GM19328 (cell line): Measurements from ENCODE around the gene FRMPD2.
A peak's percentile ranks its signal among the peaks of the same experiment; 100 is the strongest.
"Not testable (repeated sequence)": the region's sequence is repeated elsewhere in the genome, so short reads cannot be mapped to it uniquely, and the experiment has no call there.

Experiments used
- ATAC-seq: cut with Tn5 transposase; IDR thresholded peaks from one replicate; pipeline ENCODE4 v1.9.1; 2021; ENCODE audit warnings: mild to moderate bottlenecking, moderate library complexity; ENCODE audit not compliant: unreplicated experiment

FRMPD2 gene

GRCh38 chr10:48237259-48238250 lies 36.9 kb downstream of the FRMPD2 start:
- ATAC-seq: no peak

DNA sequence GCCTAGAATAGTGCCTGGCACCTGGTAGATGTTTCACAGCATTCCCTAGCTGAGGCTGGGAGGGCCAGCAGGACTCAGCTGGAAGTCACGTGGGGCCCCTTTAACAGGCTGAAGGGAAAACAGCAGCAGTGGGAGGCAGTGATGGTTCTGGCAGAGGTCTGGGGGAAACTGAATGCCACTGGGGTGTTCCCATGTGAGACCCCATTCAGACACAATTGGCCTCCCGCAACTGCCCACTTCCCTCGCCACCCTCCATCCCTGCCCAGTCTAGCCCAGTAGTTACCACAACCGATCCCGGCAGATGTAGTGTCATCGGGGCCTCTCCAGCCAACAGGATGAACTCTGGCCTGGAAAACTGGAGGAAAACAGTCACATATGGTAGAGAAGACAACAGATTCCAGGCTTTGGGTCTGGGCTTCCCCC lies 38.3 kb downstream of the FRMPD2 start:
- ATAC-seq: no peak

DNA sequence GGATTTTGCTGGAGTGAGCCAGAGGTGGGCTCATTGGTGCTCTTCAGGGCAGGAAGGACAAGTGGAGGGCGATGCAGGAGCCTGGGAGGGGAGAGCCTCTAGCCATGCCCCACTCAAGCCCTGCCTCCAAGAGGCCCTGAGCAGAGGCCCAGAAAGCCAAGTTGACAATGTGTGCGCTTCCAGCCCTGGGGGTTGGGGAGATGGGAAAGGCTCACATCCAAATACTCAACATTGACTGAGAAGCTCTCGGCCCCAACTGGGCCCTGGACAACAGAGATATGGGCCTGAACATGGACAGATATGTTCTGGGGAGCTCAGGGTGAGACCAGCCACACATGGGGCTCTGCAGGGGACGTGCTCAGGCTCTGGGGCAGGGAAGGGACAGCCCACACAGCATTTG lies 39.0 kb downstream of the FRMPD2 start:
- ATAC-seq: no peak

DNA sequence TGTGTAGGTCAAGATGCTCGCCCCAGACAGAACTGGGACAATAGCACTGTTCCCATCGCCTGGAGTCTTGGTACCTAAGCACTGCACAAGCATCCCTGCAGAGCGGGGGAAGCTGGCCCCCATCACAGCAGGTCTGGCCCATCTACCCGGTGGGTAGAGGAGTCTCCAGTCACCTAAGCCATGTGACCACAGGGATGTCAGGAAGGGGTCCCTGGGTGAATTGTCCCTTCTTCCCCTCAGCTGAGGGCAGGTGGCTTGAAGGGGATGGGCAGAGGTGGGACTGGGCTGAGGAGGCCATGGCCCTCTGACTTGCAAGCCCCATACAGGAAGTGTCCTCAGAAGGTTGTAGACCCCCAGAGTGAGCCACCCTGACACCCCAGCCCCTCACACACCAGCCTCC lies 39.7 kb downstream of the FRMPD2 start:
- no peak for ATAC-seq

DNA sequence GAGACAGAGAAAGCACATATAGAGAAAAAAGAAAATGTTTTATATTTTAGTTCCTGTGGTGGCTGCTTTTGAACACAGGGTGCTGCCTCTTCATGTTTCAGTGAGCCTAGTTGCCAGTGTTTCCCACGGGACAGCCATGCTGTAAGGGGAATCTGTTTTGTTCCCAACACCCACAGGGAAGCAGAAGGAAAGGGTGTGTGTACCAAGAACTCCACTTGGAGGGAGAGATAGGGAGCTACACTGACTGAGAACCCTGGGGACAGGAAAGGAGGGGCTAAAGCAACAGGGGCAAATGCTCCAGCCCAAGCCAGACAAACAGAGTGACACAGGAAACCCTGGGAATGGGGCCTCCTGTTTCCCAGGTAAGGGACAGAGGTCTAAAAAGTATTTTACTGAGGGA lies 40.2 kb downstream of the FRMPD2 start:
- ATAC-seq: no peak

- no peak for ATAC-seq
Observed at GRCh38 chr10:48233559-48234005, 40.9 kb downstream of the FRMPD2 start.

GRCh38 chr10:48232717-48233447 lies 41.6 kb downstream of the FRMPD2 start:
- no peak for ATAC-seq

DNA sequence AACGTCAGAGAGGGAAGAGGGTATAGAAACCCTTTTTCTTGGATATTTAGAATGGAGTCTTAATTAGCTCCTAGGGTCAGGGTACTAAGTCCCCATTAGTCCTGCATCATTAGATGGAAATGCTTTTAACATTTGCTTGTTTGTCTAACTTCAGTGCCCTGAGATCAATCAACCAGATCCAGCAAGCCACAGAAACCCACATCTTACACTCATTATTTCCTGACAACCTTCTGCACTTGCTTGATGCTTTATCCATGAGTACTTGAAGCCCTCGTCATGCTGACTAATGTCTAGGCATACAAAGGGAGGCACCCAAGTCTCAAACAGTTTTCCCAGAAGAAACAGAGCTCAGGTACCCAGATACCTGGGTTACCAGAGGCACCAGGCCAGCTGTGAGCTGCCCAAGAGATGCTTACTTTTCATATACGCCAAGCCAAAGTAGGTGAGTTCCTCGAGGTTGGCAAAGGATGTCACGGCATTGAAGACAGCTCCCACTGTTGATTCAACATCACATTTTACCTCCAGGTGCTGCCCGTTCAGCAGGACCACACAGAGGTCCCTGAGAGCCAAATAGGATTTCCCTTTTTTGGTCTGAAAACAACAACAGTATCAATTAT lies 42.7 kb downstream of the FRMPD2 start:
- ATAC-seq: peak; percentile 63

- ATAC-seq: no peak
Observed at GRCh38 chr10:48231178-48231577, 43.3 kb downstream of the FRMPD2 start.

GRCh38 chr10:48227213-48227612 lies 47.3 kb downstream of the FRMPD2 start:
- ATAC-seq: no peak

GRCh38 chr10:48224979-48225560 lies 49.4 kb downstream of the FRMPD2 start:
- ATAC-seq: no peak

DNA sequence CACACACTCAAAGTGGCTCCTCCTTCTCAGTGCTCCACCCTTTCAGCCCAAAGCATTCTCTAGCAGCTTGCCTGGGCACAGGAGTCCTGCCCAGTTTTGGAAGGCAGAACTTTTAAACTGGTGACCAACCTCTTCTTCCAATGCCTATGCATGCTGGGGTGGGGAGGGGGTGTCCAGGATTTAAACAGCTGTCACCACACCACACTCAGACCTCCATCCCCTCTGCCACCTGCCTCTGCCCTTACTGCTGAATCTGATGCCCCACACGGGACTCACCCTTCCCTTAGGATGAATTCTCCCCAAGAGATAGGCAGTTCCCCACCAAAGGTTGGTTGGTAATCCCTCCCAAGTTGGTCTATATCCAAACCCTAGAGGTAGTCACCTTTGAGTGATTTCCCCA lies 50.2 kb downstream of the FRMPD2 start:
- no peak for ATAC-seq

DNA sequence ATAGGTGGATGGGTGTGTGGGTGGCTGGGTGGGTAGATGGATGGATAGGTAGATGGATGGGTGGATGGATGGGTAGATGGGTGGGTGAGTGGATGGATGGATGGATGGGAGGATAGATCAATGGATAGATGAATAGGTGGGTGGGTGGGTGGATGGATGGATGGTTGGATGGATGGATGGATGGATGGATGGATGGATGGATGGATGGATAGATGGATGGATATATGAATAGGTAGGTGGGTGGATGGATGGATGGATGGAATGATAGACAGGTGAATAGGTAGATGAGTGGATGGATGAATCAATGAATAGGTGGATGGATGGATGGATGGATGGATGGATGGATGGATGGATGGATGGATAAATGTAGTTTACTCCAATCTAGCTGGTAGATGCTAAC lies 52.7 kb downstream of the FRMPD2 start:
- no peak for ATAC-seq

- ATAC-seq: not testable (repeated sequence)
Observed at GRCh38 chr10:48221031-48221430, 53.5 kb downstream of the FRMPD2 start.

DNA sequence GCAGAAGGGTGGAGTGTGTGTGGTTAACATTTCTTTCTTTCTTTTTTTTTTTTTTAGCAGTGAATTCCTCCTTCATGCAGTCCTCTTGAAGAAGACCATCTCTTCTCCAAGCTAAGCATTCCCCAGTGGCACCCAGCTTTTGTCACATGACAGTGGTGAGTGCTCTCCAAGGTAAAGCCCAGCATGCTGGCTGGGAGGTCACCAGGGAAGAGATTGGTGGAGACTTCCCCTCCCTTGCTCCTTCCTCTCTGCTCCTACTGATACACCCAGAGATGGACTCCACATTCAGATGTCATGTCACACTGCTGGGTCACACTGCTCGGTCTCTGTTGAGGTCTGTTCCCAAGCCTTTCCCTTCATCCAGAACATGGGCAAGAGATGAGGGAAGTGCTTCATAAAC lies 55.3 kb downstream of the FRMPD2 start:
- no peak for ATAC-seq

- no peak for ATAC-seq
Observed at GRCh38 chr10:48216744-48217143, 57.8 kb downstream of the FRMPD2 start.

DNA sequence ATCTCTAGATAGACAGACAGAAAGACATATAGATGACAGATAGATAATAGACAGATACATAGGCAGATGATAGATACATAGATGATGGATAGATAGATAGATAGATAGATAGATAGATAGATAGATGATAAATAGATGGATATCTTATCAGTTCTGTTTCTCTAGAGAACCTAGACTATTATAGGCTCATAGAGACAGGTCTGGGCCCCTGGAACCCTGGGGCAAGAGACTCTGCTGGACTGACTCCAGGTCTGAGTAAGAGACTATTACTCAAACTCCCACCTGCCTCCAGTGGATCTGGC lies 58.3 kb downstream of the FRMPD2 start:
- ATAC-seq: no peak

- ATAC-seq: no peak
Observed at GRCh38 chr10:48215486-48216203, 58.9 kb downstream of the FRMPD2 start.

GRCh38 chr10:48214716-48215485 lies 59.6 kb downstream of the FRMPD2 start:
- ATAC-seq: no peak

DNA sequence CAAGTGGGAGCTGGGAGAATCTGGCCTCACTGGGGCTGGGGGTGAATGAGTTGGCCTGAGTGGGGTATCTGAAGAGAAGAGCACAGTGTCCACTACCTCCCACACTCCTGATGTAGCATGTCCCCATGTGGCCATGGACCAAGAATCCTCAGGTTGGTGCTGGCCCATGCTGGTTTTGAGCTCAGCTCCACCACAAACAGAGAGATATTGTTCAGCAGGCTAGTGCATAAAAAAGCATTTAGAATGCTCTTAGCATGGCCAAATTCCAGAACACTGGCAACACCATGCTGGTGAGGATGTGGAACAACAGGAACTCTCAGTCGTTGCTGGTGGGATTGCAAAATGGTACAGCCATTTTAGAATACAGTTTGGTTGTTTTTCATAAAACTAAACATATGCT lies 61.4 kb downstream of the FRMPD2 start:
- no peak for ATAC-seq
